Measurements from ENCODE around the gene HM13.
"Not testable (repeated sequence)": the region's sequence is repeated elsewhere in the genome, so short reads cannot be mapped to it uniquely, and the experiment has no call there.

The HM13 gene

DNA sequence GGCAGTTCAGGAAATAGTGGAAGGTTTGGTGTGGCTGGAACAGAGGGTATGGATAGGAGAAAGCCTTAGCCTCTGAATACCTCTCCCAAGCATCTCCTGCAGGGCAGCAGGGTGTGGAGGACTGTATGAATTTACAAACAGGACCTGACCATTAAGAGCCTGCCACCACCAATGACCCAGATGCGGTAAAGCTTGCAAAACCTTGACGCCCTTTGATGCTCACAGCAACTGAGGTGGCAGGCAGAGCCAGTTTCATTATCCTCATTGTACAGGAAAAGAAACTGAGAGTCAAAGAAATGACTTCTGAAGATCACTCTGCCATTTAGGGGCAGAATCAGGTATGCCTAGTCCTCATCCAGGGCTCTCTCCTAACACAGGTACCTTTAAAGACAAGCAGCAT lies 2.4 kb downstream of the HM13 start:
- CTCF ChIA-PET: interaction anchor here (1.0 to 1.6 kb wide), 5 partner anchors 13 to 96 kb away, joined by 3 to 9 read pairs (median 3); no protein-coding TSS in a partner anchor
- H3K9me3 Mint-ChIP-seq: no peaks in the 10 kb centered on the region
- peaks cover 20% of the 10 kb centered on the region for H3K4me1 Mint-ChIP-seq
- peak; percentile 48 for DNase-seq
- H3K36me3 Mint-ChIP-seq: peaks cover 10% of the 10 kb centered on the region
- no peak overlapping the region for H3K4me3 Mint-ChIP-seq
- no peak overlapping the region for H3K27ac Mint-ChIP-seq
- no peaks in the 10 kb centered on the region for H3K27me3 Mint-ChIP-seq

DNA sequence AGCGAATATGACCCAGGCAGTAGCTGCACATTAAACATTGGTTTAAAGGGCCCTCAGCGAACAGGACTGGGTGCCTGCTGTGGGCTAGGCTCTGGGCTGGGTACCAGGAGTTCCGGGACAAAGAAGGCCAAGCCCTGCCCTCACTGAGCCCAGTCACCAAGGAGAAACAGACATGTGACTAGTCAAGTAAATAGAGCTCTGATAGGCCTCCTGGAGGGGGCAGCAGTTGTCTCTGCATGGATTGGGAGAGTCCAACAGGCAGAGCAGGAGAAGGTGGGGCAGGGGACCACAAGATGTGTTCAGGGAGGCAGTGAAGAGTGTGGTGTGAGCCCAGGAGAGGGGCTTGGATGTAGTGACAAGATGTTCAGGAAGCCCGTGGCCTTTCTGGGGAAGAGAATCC lies 3.1 kb downstream of the HM13 start:
- no peak overlapping the region for H3K4me3 Mint-ChIP-seq
- no peak overlapping the region for H3K27ac Mint-ChIP-seq
- no peaks in the 10 kb centered on the region for H3K27me3 Mint-ChIP-seq
- CTCF ChIA-PET: interaction anchor here (1.0 to 1.6 kb wide), 4 partner anchors 14 to 43 kb away, joined by 3 read pairs; no protein-coding TSS in a partner anchor
- peaks cover 13% of the 10 kb centered on the region for H3K36me3 Mint-ChIP-seq
- DNase-seq: peak; percentile 23
- H3K4me1 Mint-ChIP-seq: peaks cover 25% of the 10 kb centered on the region
- H3K9me3 Mint-ChIP-seq: no peaks in the 10 kb centered on the region

DNA sequence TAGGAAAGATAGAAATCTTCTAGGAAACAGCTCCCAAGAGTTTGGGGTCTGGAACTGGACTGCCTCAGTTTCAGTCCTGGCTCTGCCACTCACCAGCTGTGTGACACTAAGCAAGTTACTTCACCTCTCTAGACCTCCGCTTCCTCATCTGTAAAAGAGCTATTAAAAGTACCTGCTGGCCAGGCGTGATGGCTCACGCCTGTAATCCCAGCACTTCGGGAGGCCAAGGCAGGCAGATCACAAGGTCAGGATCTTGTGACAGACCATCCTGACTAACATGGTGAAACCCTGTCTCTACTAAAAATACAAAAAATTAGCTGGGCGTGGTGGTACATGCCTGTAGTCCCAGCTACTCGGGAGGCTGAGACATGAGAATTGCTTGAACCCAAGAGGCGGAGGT lies 7.0 kb downstream of the HM13 start:
- H3K9me3 Mint-ChIP-seq, H3K27ac Mint-ChIP-seq, H3K27me3 Mint-ChIP-seq, DNase-seq, H3K4me3 Mint-ChIP-seq: not testable (repeated sequence)
- CTCF ChIA-PET: interaction anchor here (1.2 to 1.7 kb wide), 5 partner anchors 16 to 91 kb away, joined by 3 to 6 read pairs (median 6); no protein-coding TSS in a partner anchor
- Mint-ChIP-seq H3K36me3 (peaks cover 14% of the 10 kb centered on the region), H3K4me1 (peaks cover 24% of the 10 kb centered on the region)

DNA sequence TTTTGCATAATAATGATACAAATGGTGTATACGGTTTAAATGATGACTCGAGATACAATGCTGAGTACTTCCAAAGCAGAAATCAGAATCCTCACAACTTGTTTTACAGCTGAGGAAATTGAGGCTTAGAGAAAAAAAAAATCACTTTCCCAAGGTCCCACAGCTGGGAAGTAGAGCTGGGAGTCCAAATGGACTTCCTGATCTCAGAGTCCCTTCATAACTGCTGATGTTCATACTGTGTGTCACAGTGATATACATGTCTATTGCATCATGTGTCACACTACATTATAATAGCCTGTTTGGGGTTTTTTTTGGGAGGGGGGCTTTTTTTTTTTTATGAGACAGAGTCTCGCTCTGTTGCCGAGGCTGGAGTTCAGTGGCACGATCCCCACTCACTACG lies 8.5 kb downstream of the HM13 start:
- Mint-ChIP-seq H3K4me3 (no peak overlapping the region), H3K4me1 (peaks cover 24% of the 10 kb centered on the region), H3K9me3 (no peaks in the 10 kb centered on the region)

DNA sequence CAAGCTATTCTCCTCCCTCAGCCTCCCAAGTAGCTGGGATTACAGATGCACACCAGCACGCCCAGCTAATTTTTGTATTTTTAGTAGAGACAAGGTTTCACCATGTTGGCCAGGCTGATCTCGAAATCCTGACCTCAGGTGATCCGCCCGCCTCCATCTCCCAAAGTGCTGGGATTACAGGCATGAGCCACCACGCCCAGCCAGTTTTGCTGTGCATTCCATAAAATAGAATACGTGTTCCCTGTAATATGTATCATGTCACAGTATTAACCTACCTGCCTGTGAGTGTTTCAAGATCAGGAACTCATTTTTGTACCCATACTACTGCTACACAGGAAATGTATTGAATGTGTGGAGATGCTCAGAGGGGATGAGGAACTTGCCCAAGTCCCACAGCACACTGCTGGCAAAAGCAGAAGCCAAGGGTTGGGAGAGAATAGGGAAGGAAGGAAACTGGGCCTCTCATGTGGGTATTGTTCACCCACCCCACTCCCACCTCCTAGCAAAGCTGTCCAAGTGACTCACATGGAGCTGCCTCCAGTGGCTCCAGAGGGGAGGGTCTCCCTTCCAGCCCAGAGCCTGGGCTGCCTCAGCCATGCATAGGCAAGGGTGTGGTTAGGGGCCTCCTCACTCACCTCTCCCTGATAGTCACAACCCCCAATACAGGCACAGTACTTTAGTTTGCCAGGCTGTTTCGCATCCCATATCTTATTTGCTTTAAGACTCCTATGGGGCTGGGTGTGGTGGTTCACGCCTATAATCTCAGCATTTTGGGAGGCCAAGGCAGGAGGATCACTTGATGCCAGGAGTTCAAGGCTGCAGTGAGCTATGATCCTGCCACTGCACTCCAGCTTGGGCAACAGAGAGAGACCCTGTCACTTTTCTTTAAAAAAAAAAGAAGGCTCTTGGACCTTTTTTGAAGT lies 9.4 kb downstream of the HM13 start:
- DNase-seq: no peak
- Mint-ChIP-seq H3K9me3 (no peaks in the 10 kb centered on the region), H3K4me1 (peaks cover 24% of the 10 kb centered on the region), H3K27me3 (no peaks in the 10 kb centered on the region), H3K4me3 (no peak overlapping the region), H3K27ac (no peak overlapping the region), H3K36me3 (peaks cover 25% of the 10 kb centered on the region)
- CTCF ChIA-PET: no interaction called here

More for the DNA sequence above, 8.5 kb downstream of the HM13 start:
- CTCF ChIA-PET: interaction anchor here (0.6 kb wide), 1 partner anchor 101 kb away, joined by 3 read pairs; no protein-coding TSS in a partner anchor
- Mint-ChIP-seq H3K27me3 (no peaks in the 10 kb centered on the region), H3K27ac (no peak overlapping the region), H3K36me3 (peaks cover 23% of the 10 kb centered on the region)
- no peak for DNase-seq

DNA sequence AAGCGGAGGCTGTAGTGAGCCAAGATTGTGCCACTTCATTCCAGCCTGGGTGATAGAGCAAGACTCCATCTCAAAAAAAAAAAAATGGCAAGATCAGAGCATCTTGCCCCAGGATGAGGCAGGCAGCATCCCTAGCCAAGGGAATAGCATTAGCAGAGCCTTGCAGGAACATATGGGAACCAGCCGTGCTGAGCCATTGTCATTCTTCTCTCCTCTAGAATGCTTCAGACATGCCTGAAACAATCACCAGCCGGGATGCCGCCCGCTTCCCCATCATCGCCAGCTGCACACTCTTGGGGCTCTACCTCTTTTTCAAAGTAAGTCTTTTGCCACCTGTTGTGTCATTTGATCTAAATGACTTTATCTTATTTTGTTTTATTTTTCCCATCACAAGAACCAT lies 13.0 kb downstream of the HM13 start:
- H3K36me3 Mint-ChIP-seq: peaks cover 33% of the 10 kb centered on the region
- no peak overlapping the region for H3K4me3 Mint-ChIP-seq
- H3K4me1 Mint-ChIP-seq: peaks cover 3% of the 10 kb centered on the region
- no peaks in the 10 kb centered on the region for H3K27me3 Mint-ChIP-seq
- CTCF ChIA-PET: interaction anchor here (0.5 to 1.2 kb wide), 2 partner anchors 71 to 86 kb away, joined by 3 read pairs; no protein-coding TSS in a partner anchor
- DNase-seq: no peak
- H3K9me3 Mint-ChIP-seq: no peaks in the 10 kb centered on the region
- H3K27ac Mint-ChIP-seq: no peak overlapping the region

DNA sequence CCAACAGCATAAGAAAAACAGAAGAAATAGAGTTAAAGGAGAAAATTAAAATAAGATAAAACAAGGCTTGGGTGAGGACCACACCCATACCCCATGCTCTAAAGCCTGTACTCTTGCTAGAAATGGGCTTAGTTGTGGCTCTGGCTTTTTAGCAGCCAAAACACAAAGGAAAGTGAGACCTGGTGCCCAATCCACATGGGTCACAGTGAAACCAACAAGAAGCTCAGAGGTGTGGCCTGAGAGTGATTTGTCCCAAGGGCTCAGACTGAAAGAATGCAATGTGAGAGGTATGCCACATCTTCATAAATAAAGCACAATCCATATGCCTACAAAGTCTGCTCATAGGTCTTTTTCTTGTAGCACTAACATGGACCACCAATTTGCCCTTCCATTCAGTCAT lies 21.1 kb downstream of the HM13 start:
- no peak overlapping the region for H3K27ac Mint-ChIP-seq

DNA sequence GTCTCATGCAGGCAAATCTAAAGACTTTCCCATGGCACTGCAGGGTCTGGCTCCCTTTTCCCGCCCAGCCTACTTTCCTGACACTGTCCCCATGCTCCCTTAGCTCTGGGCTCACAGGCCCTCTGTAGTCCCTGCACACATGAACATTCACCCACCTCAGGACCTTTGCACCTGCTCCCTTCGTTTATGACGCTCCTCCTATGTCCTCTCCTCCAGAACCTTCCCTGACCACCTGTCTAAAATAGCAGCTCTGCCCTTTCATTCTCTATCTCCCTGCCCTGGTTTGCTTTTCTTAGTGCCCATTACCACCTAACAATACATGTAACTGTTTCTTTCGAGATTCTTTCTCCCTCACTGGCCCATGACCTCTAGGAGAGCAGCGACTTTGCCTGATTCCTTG lies 22.3 kb downstream of the HM13 start:
- Mint-ChIP-seq H3K9me3 (no peaks in the 10 kb centered on the region), H3K27ac (peak overlapping the region; percentile 1), H3K27me3 (no peaks in the 10 kb centered on the region), H3K4me1 (peaks cover 24% of the 10 kb centered on the region), H3K36me3 (peaks cover 47% of the 10 kb centered on the region), H3K4me3 (no peak overlapping the region)
- DNase-seq: no peak
- CTCF ChIA-PET: interaction anchor here (1.0 to 1.2 kb wide), 2 partner anchors 16 to 20 kb away, joined by 3 to 6 read pairs; no protein-coding TSS in a partner anchor

More for the DNA sequence above, 21.1 kb downstream of the HM13 start:
- Mint-ChIP-seq H3K4me3 (no peak overlapping the region), H3K9me3 (no peaks in the 10 kb centered on the region), H3K27me3 (no peaks in the 10 kb centered on the region), H3K36me3 (peaks cover 57% of the 10 kb centered on the region), H3K4me1 (peaks cover 19% of the 10 kb centered on the region)
- CTCF ChIA-PET: interaction anchor here (0.6 to 1.3 kb wide), 2 partner anchors 27 to 420 kb away, joined by 3 read pairs; no protein-coding TSS in a partner anchor
- DNase-seq: no peak

DNA sequence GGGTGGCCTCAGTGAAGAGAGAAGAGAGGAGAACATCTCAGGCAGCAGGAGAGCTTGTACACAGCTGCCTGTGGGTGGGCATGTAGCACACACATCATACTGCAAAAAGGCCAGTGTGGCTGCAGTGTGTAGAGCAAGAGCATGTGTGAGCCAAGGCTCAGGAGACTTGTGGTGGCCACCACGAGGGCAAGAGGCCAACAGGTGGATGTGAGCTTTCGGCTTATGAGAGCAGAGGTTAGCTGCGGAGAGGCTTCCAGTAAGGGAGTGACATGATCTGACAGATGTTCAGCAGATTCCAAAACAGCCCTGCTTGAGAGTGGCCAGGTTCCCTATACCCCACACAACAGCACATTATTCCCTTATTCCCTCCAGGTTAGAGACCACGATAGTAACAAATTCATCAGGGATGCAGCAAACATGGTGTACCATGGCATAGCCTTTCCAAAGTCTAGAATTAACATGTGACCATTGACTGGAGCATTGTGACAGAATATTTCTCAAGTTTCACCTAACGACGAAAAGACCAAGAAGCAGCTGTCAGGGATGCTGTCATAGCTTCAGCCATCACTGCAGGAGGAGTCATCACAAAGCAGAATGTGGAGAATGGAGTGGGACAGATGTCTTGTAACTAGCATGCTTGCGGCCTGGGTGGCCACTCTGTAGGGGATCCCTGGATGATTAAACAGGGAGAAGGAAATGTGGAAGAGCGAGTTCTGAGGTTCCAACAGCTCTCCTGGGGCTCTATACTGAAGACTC lies 23.1 kb downstream of the HM13 start:
- H3K9me3 Mint-ChIP-seq: no peaks in the 10 kb centered on the region
- no peaks in the 10 kb centered on the region for H3K27me3 Mint-ChIP-seq
- H3K4me1 Mint-ChIP-seq: peaks cover 31% of the 10 kb centered on the region
- peaks cover 44% of the 10 kb centered on the region for H3K36me3 Mint-ChIP-seq
- no peak overlapping the region for H3K4me3 Mint-ChIP-seq
- no peak for DNase-seq
- CTCF ChIA-PET: interaction anchor here (1.0 to 1.7 kb wide), 5 partner anchors 16 to 35 kb away, joined by 3 to 6 read pairs (median 3); no protein-coding TSS in a partner anchor
- no peak overlapping the region for H3K27ac Mint-ChIP-seq

DNA sequence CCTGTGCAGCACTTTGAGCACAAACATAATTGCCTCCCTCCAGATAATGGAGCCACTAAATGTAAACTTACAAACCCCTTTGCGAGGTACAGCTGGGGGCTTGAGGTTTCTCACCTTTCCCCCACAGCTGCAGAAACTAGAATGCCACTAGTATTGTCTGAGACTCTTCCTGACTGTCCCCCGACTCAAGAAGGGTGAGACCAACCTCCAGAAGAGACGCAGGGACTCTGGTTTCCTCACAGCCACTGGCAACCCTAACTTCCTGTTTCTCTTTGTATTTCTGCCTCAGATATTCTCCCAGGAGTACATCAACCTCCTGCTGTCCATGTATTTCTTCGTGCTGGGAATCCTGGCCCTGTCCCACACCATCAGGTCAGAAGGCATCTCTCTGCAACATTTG lies 23.6 kb downstream of the HM13 start:
- H3K27ac Mint-ChIP-seq: peak overlapping the region; percentile 29
- no peak for DNase-seq
- H3K4me1 Mint-ChIP-seq: peaks cover 37% of the 10 kb centered on the region
- H3K9me3 Mint-ChIP-seq: no peaks in the 10 kb centered on the region
- no peaks in the 10 kb centered on the region for H3K27me3 Mint-ChIP-seq
- H3K36me3 Mint-ChIP-seq: peaks cover 39% of the 10 kb centered on the region
- CTCF ChIA-PET: interaction anchor here (1.0 to 1.7 kb wide), 3 partner anchors 22 to 35 kb away, joined by 3 to 4 read pairs (median 3); no protein-coding TSS in a partner anchor
- H3K4me3 Mint-ChIP-seq: no peak overlapping the region

DNA sequence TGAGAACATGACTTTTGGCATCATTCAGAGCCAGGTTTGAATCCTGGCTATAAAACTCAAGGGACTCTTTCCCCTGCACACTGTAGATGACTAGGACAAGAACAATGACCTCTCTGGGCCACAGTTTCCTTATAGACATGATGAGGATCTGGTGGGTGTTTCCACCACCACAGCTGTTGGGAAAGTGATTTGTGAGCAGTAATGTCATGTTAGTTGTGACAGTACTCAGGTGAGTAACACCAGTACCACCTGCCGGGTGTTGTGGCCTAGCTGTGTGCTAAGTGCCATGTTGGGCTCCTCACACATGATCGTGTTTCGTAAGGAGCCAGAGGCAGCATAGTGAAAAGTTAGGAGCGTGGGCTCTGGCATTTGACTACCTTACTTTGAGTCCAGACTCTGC lies 24.1 kb downstream of the HM13 start:
- Mint-ChIP-seq H3K4me3 (no peak overlapping the region), H3K9me3 (no peaks in the 10 kb centered on the region), H3K27ac (peak overlapping the region; percentile 29), H3K36me3 (peaks cover 39% of the 10 kb centered on the region), H3K27me3 (no peaks in the 10 kb centered on the region), H3K4me1 (peaks cover 39% of the 10 kb centered on the region)
- CTCF ChIA-PET: interaction anchor here (1.0 to 1.7 kb wide), 2 partner anchors 22 to 30 kb away, joined by 3 to 4 read pairs; no protein-coding TSS in a partner anchor
- no peak for DNase-seq

DNA sequence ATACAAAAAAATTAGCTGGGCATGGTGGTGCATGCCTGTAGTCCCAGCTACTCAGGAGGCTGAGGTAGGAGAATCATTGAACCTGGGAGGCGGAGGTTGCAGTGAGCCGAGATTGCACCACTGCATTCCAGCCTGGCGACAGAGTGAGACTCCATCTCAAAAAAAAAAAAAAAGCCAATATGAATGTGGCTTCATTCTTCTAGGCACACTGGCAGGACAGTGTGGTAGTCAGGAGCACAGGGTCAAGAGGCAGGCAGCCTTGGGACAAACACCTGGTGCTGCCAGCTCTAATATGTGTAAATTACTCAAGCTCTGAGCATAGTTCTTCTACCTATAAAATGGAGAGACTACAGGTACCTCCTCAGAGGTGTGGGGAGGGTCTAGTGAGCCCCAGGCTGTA lies 25.4 kb downstream of the HM13 start:
- H3K27ac Mint-ChIP-seq, H3K27me3 Mint-ChIP-seq, H3K9me3 Mint-ChIP-seq, H3K4me3 Mint-ChIP-seq, DNase-seq: not testable (repeated sequence)
- CTCF ChIA-PET: interaction anchor here (0.6 kb wide), 2 partner anchors 73 to 127 kb away, joined by 3 read pairs; no protein-coding TSS in a partner anchor
- Mint-ChIP-seq H3K36me3 (peaks cover 36% of the 10 kb centered on the region), H3K4me1 (peaks cover 40% of the 10 kb centered on the region)

DNA sequence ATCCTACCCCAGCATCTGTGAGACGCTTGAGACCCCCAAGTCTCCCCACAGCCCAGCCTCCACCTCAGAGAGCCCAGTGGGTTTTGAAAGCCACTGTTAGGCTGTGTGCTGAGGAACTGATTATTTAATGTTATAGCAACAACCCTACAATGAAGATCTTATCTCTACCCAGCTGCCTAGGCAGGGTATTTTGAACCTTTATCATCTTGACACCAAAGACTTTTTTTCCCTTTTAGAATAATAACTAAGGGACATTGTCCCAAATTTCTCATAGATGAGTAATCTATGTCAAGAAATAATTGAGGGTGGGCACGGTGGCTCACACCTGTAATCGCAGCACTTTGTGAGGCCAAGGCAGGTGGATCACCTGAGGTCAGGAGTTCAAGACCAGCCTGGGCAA lies 26.2 kb downstream of the HM13 start:
- H3K27ac Mint-ChIP-seq: no peak overlapping the region
- H3K4me3 Mint-ChIP-seq: no peak overlapping the region
- no peaks in the 10 kb centered on the region for H3K9me3 Mint-ChIP-seq
- H3K36me3 Mint-ChIP-seq: peaks cover 39% of the 10 kb centered on the region
- CTCF ChIA-PET: interaction anchor here (0.6 to 1.4 kb wide), 2 partner anchors 72 to 73 kb away, joined by 3 read pairs; no protein-coding TSS in a partner anchor
- DNase-seq: no peak
- peaks cover 41% of the 10 kb centered on the region for H3K4me1 Mint-ChIP-seq
- H3K27me3 Mint-ChIP-seq: no peaks in the 10 kb centered on the region
